Right lobe of liver (tissue), 6 donors: ENCODE data around the gene CRYGD. TPM values are rescaled to one million over a fixed set of nuclear protein-coding genes. Genes with fewer than 3 reads are reported as not detected.
"Not testable (repeated sequence)": the region's sequence is repeated elsewhere in the genome, so short reads cannot be mapped to it uniquely, and the experiment has no call there.

Source experiments
- ATAC-seq, 4 donors: fragments of 200-7000 bp; cut with Tn5 transposase; one replicate each; pipeline ENCODE4 v1.9.1; 2020; ENCODE audit warnings: mild to moderate bottlenecking in 4 of 4, moderate library complexity in 4 of 4
- DNase-seq, 3 donors: peaks; one replicate each; pipeline ENCODE4 v3.0.0-alpha.2; 2020
- H3K27ac ChIP-seq, 3 donors: fragments of 200-600 bp; one replicate each; pipeline ENCODE4 v1.8.0; 2022
- H3K27me3 ChIP-seq, 2 donors: fragments of 200-600 bp; one replicate each; pipeline ENCODE4 v1.8.0; 2022
- H3K36me3 ChIP-seq, 4 donors: fragments of 200-600 bp; sonication (generic) in 1 of 4; one replicate each; pipeline versions ENCODE4 v1.5.1 to v1.8.0; 2017 to 2022; ENCODE audit warnings: control low read depth in 1 of 4
- H3K4me1 ChIP-seq, 4 donors: fragments of 200-600 bp; sonication (generic) in 1 of 4; one replicate each; pipeline versions ENCODE4 v1.5.1 to v1.8.0; 2017 to 2022; ENCODE audit warnings: control low read depth in 1 of 4
- H3K4me3 ChIP-seq, 3 donors: fragments of 200-600 bp; one replicate each; pipeline ENCODE4 v1.8.0; 2022
- H3K9me3 ChIP-seq, 4 donors: fragments of 200-600 bp; sonication (generic) in 1 of 4; one replicate each; pipeline versions ENCODE4 v1.5.1 to v1.8.0; 2017 to 2022; ENCODE audit warnings: control low read depth in 1 of 4
- POLR2A ChIP-seq: fragments of 450-650 bp; IDR thresholded peaks from one replicate; pipeline ENCODE4 v1.6.1; 2017; ENCODE audit warnings: antibody characterized with exemption, mild to moderate bottlenecking
- WGBS: methylation state at CpG from one replicate; pipeline ENCODE4 v1.1.6; 2018; ENCODE audit warnings: low coverage, low lambda C conversion rate; ENCODE audit not compliant: insufficient coverage; ENCODE audit errors: missing lambda C conversion rate; 5-methylcytosine and 5-hydroxymethylcytosine counted together
- intact Hi-C, 2 donors: fragments of 100-400 bp; cut with DNase I; formaldehyde crosslinking; loops; one replicate each; pipeline versions ENCODE4 v1.11.2 to v1.14.1; 2022
- long read RNA-seq: library from polyadenylated mRNA; unstranded; transcript quantifications from one replicate; pipeline ENCODE4 v2.0.0, GENCODE V29; 2019
- total RNA-seq, 6 experiments: library from RNA; depleted of rRNA in 2 of 6; stranded (reverse); fragments of >200 nt in 2 of 6; fragmentation: NEBNext Ultra II Directional in 3 of 6; extraction: Animal tissue kit (Norgen Biotek cat#: 25700) in 3 of 6; gene quantifications; one replicate each; pipeline versions ENCODE4 v1.1.0 to v1.2.4, GENCODE V29; 2016 to 2023
- TF ChIP-seq, protein P1 (sequence below), 4 donors: fragments of 200-600 bp in 3 of 4; fragments of 450-650 bp in 1 of 4; IDR thresholded peaks; one replicate each; pipeline versions ENCODE4 v1.5.1 to v1.8.0; 2016 to 2022; ENCODE audit warnings: antibody characterized with exemption in 4 of 4, mild to moderate bottlenecking in 2 of 4
- donor health status: DM: no; HTN: yes; CAD: no.
- donor health status: DM: no; HTN: no; CAD: no.
- donor health status: DM: no; HTN: no; CAD: no.
- donor health status: DM: no; HTN: yes; CAD: no.
- donor health status: DM: no; HTN: yes; CAD: no.

Gene CRYGD
- not detected for total RNA-seq
- long read RNA-seq = 0 reads

DNA sequence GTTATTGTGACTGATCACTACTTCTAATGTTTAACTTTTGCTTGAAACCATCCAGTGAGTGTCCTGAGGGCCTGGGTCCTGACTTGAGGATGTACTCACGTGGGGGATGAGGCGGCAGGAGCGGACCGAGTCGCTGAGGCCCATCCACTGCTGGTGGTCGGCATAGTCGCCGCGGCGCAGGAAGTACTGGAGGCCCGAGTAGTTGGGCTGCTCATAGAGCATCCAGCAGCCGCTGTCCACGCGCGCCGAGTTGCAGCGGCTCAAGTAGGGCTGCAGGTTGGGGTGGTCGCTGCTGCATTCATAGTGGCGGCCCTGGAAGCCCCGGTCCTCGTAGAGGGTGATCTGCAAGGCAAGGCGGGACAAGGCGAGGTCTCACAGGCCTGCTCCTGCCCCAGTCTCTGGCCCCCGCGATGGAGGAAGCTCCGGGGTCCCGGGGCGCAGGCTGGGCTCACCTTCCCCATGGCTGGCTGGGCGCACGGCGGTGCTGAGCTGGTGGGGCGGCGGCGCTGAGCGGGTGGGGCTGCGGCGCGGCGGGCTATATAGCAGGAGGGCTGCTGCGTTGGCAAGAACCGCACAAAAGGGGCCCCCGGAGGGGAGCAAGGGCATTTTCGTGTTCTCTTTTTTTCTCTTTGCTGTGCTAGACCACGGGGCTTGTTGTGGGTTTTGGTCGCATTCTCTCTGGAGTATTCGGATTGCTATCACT lies at the start of gene CRYGD:
Gene CRYGD, minus strand, starts transcription at position 512 of the 703 bp plus-strand sequence. Its CDS starts 51 bp downstream, at position 461.
- H3K36me3 ChIP-seq, H3K4me3 ChIP-seq, DNase-seq, H3K9me3 ChIP-seq, H3K27me3 ChIP-seq, H3K27ac ChIP-seq, H3K4me1 ChIP-seq, intact Hi-C loops: not testable (repeated sequence)
- 12% methylated on average over 7 of the region's 46 CpGs for WGBS
- ATAC-seq = peak in 2 of 4 donors; percentile 20 to 28

DNA sequence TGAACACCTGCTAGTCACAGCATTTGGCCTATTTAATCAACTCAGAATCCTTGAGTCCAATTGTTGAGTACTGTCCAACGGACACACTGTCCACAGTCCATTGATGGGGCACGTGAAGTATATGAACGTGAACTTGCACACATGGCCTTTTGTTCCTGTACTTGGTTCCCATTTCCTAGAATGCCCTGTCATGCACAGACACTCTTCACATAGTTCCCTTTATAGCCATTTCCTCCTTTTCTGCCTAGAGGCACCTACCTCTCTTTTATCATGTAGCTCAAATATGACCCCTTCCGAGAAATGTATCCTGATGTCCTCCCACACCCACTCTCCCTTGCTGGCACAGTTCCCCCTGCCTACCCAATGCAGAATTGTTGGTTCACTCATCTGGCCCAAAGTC lies 47.8 kb upstream of the CRYGD start:
- Histone ChIP-seq H3K27me3 (no peaks in the 10 kb centered on the region), H3K4me3 (no peak overlapping the region), H3K4me1 (peaks cover 0 to 10% (median 0%) of the 10 kb centered on the region in 4 donors), H3K9me3 (no peaks in the 10 kb centered on the region), H3K27ac (no peak overlapping the region), H3K36me3 (no peaks in the 10 kb centered on the region)
- no peak for TF ChIP-seq POLR2A
- TF ChIP-seq, protein P1, sequence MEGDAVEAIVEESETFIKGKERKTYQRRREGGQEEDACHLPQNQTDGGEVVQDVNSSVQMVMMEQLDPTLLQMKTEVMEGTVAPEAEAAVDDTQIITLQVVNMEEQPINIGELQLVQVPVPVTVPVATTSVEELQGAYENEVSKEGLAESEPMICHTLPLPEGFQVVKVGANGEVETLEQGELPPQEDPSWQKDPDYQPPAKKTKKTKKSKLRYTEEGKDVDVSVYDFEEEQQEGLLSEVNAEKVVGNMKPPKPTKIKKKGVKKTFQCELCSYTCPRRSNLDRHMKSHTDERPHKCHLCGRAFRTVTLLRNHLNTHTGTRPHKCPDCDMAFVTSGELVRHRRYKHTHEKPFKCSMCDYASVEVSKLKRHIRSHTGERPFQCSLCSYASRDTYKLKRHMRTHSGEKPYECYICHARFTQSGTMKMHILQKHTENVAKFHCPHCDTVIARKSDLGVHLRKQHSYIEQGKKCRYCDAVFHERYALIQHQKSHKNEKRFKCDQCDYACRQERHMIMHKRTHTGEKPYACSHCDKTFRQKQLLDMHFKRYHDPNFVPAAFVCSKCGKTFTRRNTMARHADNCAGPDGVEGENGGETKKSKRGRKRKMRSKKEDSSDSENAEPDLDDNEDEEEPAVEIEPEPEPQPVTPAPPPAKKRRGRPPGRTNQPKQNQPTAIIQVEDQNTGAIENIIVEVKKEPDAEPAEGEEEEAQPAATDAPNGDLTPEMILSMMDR (IDR thresholded peaks at IDR 0.05) = no peak
- 12% methylated on average over 3 of the region's 4 CpGs for WGBS
- DNase-seq (no peak), ATAC-seq (peak; percentile 16 to 34 (median 26))
- intact Hi-C loops = loop anchor here in 1 of 2 donors (10.0 kb wide), 1 partner anchor 83 kb away; the partner anchor contains the start of gene IDH1

- TF ChIP-seq, protein P1 (IDR thresholded peaks at IDR 0.05) = no peak
- no peak for TF ChIP-seq POLR2A
- H3K4me1 ChIP-seq = no peaks in the 10 kb centered on the region
- no peaks in the 10 kb centered on the region for H3K9me3 ChIP-seq
- H3K27ac ChIP-seq = no peak overlapping the region
- no peaks in the 10 kb centered on the region for H3K36me3 ChIP-seq
- WGBS = 79% methylated on average over 2 of the region's 2 CpGs
- intact Hi-C loops = no loop called here
- ATAC-seq = no peak
- no peaks in the 10 kb centered on the region for H3K27me3 ChIP-seq
- no peak overlapping the region for H3K4me3 ChIP-seq
- no peak for DNase-seq
Measured at GRCh38 chr2:208164951-208165755, 40.8 kb upstream of the CRYGD start.

DNA sequence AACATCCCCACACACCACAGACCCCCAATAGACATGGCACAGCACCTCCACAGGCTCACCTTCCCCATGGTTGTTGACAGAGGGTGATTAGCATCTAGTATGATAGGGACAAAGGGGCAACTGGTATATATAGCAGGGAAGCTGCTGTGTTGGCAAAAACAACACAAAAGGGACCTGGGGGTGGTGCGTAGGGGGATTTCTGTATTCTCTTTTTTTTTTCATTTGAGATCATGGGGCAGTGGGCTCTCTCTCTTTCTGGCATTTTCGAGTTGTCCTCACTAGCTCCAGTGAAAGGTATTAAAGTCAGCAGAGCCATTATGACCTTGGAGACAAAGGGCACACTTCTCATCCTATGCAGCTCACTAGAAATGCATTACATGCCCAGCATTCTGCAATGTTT lies 39.2 kb upstream of the CRYGD start, which contains the start of gene CRYGA:
Gene CRYGA, minus strand, starts transcription at position 101 of the 400 bp plus-strand sequence. Its CDS starts 33 bp downstream, at position 68.
- H3K9me3 ChIP-seq = no peaks in the 10 kb centered on the region

More for the DNA sequence above, 39.2 kb upstream of the CRYGD start, which contains the start of gene CRYGA:
- no peaks in the 10 kb centered on the region for H3K4me1 ChIP-seq
- ATAC-seq = no peak
- no peak within 1 kb of the TSS for H3K4me3 ChIP-seq
- TF ChIP-seq, protein P1 (IDR thresholded peaks at IDR 0.05) = no peak
- H3K36me3 ChIP-seq = no peaks in the 10 kb centered on the region
- no peak for DNase-seq
- no peaks in the 10 kb centered on the region for H3K27me3 ChIP-seq
- intact Hi-C loops = no loop called here
- 70% methylated on average over 2 of the region's 2 CpGs for WGBS
- no peak within 1 kb of the TSS for H3K27ac ChIP-seq
